RWPE2 (cell line): ENCODE measurements around the gene MARK3.
"Not testable (repeated sequence)": the region's sequence is repeated elsewhere in the genome, so short reads cannot be mapped to it uniquely, and the experiment has no call there.

ENCODE experiments used
- ATAC-seq: fragments of 200-7000 bp; cut with Tn5 transposase; 3 replicates; pipeline ENCODE4 v1.9.1; 2021; ENCODE audit warnings: low read depth
- DNase-seq: peaks from one replicate; pipeline ENCODE4 v3.0.0-alpha.2; 2020; ENCODE audit warnings: low spot score
- H3K27ac ChIP-seq: fragments of 450-650 bp; 2 replicates; pipeline ENCODE4 v1.5.1; 2017; ENCODE audit warnings: mild to moderate bottlenecking; ENCODE audit not compliant: poor library complexity, severe bottlenecking
- H3K27me3 ChIP-seq: fragments of 250-450 bp; sonication (Bioruptor Pico); 2 replicates; pipeline ENCODE4 v1.5.1; 2021; ENCODE audit warnings: mild to moderate bottlenecking, moderate library complexity; ENCODE audit not compliant: insufficient read depth, poor library complexity, severe bottlenecking
- H3K36me3 ChIP-seq: fragments of 250-450 bp; sonication (Bioruptor Pico); 2 replicates; pipeline ENCODE4 v1.5.1; 2020; ENCODE audit warnings: low read depth, mild to moderate bottlenecking, moderate library complexity
- H3K4me1 ChIP-seq: fragments of 250-450 bp; sonication (Bioruptor Pico); 2 replicates; pipeline ENCODE4 v1.5.1; 2021; ENCODE audit warnings: mild to moderate bottlenecking, moderate library complexity; ENCODE audit not compliant: insufficient read depth, poor library complexity, severe bottlenecking
- H3K4me3 ChIP-seq: fragments of 250-450 bp; sonication (Bioruptor Pico); 2 replicates; pipeline ENCODE4 v1.5.1; 2021; ENCODE audit warnings: mild to moderate bottlenecking, moderate library complexity; ENCODE audit not compliant: severe bottlenecking
- H3K9me3 ChIP-seq: fragments of 250-450 bp; sonication (Bioruptor Pico); 2 replicates; pipeline ENCODE4 v1.5.1; 2021; ENCODE audit warnings: mild to moderate bottlenecking, moderate library complexity; ENCODE audit not compliant: severe bottlenecking
- TF ChIP-seq, protein P1 (sequence below): fragments of 450-650 bp; IDR thresholded peaks from one replicate; pipeline ENCODE4 v1.5.1; 2017; ENCODE audit warnings: mild to moderate bottlenecking, moderate library complexity; ENCODE audit not compliant: poor library complexity, severe bottlenecking

Gene MARK3

DNA sequence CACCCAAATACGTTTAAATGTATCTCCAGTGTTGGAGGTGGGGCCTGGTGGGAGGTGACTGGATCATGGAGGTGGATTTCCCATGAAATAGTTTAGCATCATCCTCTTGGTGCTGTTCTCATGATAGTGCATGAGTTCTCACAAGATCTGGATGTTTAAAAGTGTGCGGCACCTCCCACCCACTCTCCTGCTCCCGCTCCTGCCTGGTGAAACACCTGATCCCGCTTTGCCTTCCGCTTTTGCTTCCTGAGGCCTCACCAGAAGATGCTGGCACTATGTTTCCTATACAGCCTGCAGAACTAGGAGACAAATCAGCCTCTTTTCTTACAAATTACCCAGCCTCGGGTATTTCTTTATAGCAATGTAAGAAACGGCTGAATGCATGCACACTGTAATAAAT, 31.1 kb upstream of the MARK3 start:
- Histone ChIP-seq H3K4me1 (no peaks in the 10 kb centered on the region), H3K9me3 (no peaks in the 10 kb centered on the region), H3K27me3 (no peaks in the 10 kb centered on the region), H3K4me3 (no peak overlapping the region), H3K27ac (no peak overlapping the region), H3K36me3 (no peaks in the 10 kb centered on the region)
- ATAC-seq: no peak
- TF ChIP-seq, protein P1, sequence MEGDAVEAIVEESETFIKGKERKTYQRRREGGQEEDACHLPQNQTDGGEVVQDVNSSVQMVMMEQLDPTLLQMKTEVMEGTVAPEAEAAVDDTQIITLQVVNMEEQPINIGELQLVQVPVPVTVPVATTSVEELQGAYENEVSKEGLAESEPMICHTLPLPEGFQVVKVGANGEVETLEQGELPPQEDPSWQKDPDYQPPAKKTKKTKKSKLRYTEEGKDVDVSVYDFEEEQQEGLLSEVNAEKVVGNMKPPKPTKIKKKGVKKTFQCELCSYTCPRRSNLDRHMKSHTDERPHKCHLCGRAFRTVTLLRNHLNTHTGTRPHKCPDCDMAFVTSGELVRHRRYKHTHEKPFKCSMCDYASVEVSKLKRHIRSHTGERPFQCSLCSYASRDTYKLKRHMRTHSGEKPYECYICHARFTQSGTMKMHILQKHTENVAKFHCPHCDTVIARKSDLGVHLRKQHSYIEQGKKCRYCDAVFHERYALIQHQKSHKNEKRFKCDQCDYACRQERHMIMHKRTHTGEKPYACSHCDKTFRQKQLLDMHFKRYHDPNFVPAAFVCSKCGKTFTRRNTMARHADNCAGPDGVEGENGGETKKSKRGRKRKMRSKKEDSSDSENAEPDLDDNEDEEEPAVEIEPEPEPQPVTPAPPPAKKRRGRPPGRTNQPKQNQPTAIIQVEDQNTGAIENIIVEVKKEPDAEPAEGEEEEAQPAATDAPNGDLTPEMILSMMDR: no peak
- no peak for DNase-seq

DNA sequence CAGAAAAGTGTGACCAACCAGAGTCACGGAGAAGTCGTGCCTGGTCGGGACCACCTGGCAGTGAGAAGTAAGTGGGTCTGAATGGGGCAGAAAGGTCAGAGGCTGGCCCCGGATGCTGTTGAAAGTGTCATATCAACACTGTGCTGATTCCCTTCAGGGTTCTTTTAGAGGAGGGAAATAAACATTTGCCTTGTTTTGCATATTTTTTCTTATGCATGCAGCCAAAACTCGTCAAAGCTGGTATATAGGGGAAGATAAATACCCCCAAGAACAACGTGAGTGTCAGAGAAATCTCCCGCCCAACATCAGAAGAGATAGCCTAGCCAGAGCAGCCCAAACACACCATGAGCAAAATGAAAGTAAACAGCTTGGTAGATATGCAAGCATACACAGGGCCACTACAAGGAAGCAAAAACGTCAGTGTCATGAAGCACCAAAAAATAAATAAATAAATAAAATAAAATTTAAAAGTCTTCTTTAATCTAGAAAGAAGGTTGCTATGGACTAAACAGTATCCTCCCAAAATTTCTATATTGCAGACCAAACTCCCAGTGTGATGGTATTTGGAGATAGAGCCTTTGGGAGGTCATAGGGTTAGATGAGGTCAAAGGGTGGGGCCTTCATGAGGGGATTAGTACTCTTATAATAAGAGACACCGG, 29.1 kb upstream of the MARK3 start:
- peaks cover under 1% of the 10 kb centered on the region for H3K4me1 ChIP-seq
- no peak for DNase-seq

DNA sequence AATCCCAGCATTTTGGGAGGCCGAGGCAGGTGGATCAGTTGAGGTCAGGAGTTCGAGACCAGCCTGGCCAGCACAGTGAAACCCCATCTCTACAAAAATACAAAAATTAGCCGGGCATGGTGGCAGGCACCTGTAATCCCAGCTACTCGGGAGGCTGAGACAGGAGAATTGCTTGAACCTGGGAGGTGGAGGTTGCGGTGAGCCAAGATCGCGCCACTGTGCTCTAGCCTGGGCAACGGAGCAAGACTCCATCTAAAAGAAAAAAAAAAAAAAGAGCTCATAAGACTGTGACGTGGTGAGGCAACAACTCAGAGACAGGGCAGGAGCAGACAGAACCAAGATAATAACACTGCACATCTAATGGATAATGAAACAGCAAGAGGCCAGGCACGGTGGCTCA, 27.7 kb upstream of the MARK3 start:
- DNase-seq, ATAC-seq, H3K27me3 ChIP-seq, H3K9me3 ChIP-seq, H3K27ac ChIP-seq, H3K4me3 ChIP-seq, H3K36me3 ChIP-seq: not testable (repeated sequence)
- peaks cover 15% of the 10 kb centered on the region for H3K4me1 ChIP-seq

More for the DNA sequence above, 29.1 kb upstream of the MARK3 start:
- no peak overlapping the region for H3K27ac ChIP-seq
- H3K4me3 ChIP-seq: no peak overlapping the region
- H3K36me3 ChIP-seq: no peaks in the 10 kb centered on the region
- TF ChIP-seq, protein P1: no peak
- no peaks in the 10 kb centered on the region for H3K9me3 ChIP-seq
- H3K27me3 ChIP-seq: no peaks in the 10 kb centered on the region
- ATAC-seq: no peak

DNA sequence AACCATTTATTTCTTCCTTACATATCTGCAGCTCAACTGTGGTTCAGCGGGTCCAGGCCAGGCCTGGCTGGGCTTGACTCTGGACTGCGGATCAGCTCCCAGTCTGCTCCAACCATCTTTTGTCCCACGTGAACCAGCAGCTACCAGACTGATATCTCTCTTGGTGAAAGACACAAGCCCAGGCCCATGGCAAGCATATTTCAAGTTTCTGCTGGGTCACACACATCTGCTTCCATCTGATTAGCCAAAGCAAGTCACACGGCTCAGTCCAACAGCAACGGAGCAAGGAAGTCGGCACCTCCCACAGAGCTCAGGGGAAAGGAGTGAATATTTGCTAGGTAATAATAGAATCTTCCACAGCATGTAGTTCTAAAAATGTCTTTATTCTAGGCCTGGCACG, 24.7 kb upstream of the MARK3 start:
- peak overlapping the region; percentile 89 for H3K27ac ChIP-seq
- DNase-seq (no peak), ATAC-seq (no peak)
- H3K36me3 ChIP-seq: no peaks in the 10 kb centered on the region
- H3K4me3 ChIP-seq: no peak overlapping the region
- H3K27me3 ChIP-seq: no peaks in the 10 kb centered on the region
- TF ChIP-seq, protein P1: no peak
- H3K9me3 ChIP-seq: peaks cover 19% of the 10 kb centered on the region
- H3K4me1 ChIP-seq: peaks cover 15% of the 10 kb centered on the region

DNA sequence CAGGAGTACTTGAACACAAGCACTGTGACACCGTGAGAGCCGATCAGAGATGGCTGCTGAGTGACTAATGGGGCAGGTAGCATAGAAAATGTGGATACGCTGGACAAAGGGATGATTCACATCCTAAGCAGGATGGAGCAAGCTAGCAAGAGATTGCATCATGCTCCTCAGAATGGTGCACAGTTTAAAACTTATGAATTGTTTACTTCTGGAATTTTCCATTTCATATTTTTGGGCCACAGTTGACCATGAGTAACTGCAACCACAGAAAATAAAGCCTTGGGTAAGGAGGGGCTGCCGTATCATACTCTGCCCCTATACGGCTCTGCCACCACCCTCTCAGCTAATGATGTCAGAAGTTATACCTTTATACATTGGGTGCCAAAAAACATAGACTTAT, 23.3 kb upstream of the MARK3 start:
- peaks cover 15% of the 10 kb centered on the region for H3K4me1 ChIP-seq
- no peak overlapping the region for H3K4me3 ChIP-seq
- ATAC-seq (peak; percentile 98), DNase-seq (peak; percentile 90)
- no peaks in the 10 kb centered on the region for H3K27me3 ChIP-seq
- no peaks in the 10 kb centered on the region for H3K36me3 ChIP-seq
- TF ChIP-seq, protein P1: no peak
- H3K9me3 ChIP-seq: peaks cover 19% of the 10 kb centered on the region
- H3K27ac ChIP-seq: peak overlapping the region; percentile 89
